ENCODE results near the gene MED17. TPM values are rescaled to one million over a fixed set of nuclear protein-coding genes. Genes with fewer than 3 reads are reported as not detected.
A peak's percentile ranks its signal among the peaks of the same experiment; 100 is the strongest.

The MED17 gene
- total and polyA plus RNA-seq, 2 of the 13 experiments (the other 11 are each of a cell fraction or from before 2014, with no cell fraction given) = 23.1 to 37.0 TPM

DNA sequence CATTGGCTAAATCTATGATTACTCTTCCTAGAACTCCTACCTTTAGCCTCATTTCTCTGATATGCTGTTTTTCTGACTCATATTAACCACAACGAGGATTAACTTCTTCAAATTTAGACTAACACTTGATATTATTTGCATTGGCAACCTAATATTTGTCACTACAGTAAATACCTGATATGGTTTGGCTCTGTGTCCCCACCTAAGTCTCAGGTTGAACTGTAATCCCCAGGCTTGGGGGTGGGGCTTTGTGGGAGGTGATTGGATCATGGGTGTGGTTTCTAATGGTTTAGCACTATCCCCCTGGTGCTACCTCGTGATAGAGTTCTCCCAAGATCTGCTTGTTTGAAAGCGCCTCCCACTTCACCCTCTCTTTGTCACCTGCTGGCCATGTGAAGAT is 17.1 kb upstream of the MED17 start (continued):
- TF ChIP-seq, protein P1, sequence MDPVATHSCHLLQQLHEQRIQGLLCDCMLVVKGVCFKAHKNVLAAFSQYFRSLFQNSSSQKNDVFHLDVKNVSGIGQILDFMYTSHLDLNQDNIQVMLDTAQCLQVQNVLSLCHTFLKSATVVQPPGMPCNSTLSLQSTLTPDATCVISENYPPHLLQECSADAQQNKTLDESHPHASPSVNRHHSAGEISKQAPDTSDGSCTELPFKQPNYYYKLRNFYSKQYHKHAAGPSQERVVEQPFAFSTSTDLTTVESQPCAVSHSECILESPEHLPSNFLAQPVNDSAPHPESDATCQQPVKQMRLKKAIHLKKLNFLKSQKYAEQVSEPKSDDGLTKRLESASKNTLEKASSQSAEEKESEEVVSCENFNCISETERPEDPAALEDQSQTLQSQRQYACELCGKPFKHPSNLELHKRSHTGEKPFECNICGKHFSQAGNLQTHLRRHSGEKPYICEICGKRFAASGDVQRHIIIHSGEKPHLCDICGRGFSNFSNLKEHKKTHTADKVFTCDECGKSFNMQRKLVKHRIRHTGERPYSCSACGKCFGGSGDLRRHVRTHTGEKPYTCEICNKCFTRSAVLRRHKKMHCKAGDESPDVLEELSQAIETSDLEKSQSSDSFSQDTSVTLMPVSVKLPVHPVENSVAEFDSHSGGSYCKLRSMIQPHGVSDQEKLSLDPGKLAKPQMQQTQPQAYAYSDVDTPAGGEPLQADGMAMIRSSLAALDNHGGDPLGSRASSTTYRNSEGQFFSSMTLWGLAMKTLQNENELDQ (CRISPR knock-in tag; IDR thresholded peaks at IDR 0.05; ENCODE audit: borderline replicate concordance) = no peak
- no peak for TF ChIP-seq ZNF451 (CRISPR knock-in tag; IDR thresholded peaks at IDR 0.05)

DNA sequence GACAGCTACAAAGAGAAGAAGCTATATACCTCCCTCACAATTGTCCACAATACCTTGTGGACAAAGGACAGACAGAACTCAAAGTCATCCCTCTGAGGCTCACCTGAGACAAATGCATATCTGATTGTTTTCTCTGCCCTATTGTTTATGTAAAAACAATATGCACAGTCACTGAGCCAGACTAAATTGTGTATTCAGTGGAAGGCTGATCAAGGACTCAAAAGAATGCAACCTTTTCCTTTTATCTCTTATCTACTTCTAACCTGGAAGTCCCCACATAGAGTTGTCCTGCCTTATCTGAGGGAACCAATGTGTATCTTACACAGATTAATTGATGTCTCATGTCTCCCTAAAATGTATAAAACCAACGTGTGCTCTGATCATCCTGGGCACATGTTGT is 13.9 kb upstream of the MED17 start:
- Histone ChIP-seq H3K9me3 (ENCODE audit: low read length) (peaks cover 7% of the 10 kb centered on the region), H2AFZ (ENCODE audit: low read length) (no peak overlapping the region), H3K36me3 (replicated peaks in 1 of 2; ENCODE audit: control insufficient read depth in 1 of 2, insufficient read depth in 2 of 2, low read length in 2 of 2) (no peaks in the 10 kb centered on the region), H3K27me3 (ENCODE audit: control insufficient read depth in 1 of 2, insufficient read depth in 2 of 2, low read length in 2 of 2) (no peaks in the 10 kb centered on the region), H3K9ac (ENCODE audit: insufficient read depth, low read depth, low read length) (no peak overlapping the region), H4K20me1 (ENCODE audit: insufficient read depth, low read length) (no peaks in the 10 kb centered on the region), H3K4me1 (ENCODE audit: insufficient read depth, low read length) (peaks cover 43% of the 10 kb centered on the region), H3K79me2 (ENCODE audit: insufficient read depth, low read length) (no peaks in the 10 kb centered on the region), H3K4me2 (ENCODE audit: low read depth, low read length) (no peak overlapping the region), H3K4me3 (replicated peaks in 1 of 3; ENCODE audit: insufficient read depth in 1 of 3, low read depth in 2 of 3, low read length in 3 of 3) (no peak overlapping the region), H3K27ac (ENCODE audit: extremely low read length, insufficient read depth, low read length) (no peak overlapping the region)
- in situ Hi-C loops (cut with HindIII; ENCODE audit: extremely low pct_ligation_motif_present, low pct_unique_long_range_greater_than_20kb) = no loop called here
- ATAC-seq = no peak
- 7% methylated on average over 1 of the region's 1 CpG for WGBS (ENCODE audit: low lambda C conversion rate)
- FAIRE-seq = no peak
- DNase-seq (ENCODE audit: low spot score) = peak; percentile 61
- ChIA-PET CTCF (ENCODE audit: low intra/inter-chr PET ratio, low total read pairs) (no interaction called here), POLR2A (interaction anchor here (0.6 to 5.0 kb wide), 3 partner anchors 23 to 29 kb away, joined by 3 to 22 read pairs (median 3); partner anchors contain the start of genes C11orf54 and TAF1D)
- intact Hi-C loops (cut with micrococcal nuclease; ENCODE audit: unreplicated experiment) = no loop called here
- no TSS peak for BruUV-seq (replicated peaks)
- TF ChIP-seq ZNF704 (CRISPR knock-in tag; IDR thresholded peaks at IDR 0.05; ENCODE audit: borderline replicate concordance) (no peak), ZFY (CRISPR knock-in tag; IDR thresholded peaks at IDR 0.05) (no peak), PHF20 (CRISPR knock-in tag; IDR thresholded peaks at IDR 0.05) (no peak), JUND (CRISPR knock-in tag; IDR thresholded peaks at IDR 0.05) (no peak), PAWR (CRISPR knock-in tag; IDR thresholded peaks at IDR 0.05; ENCODE audit: borderline replicate concordance) (no peak), GFI1 (CRISPR knock-in tag; IDR thresholded peaks at IDR 0.05; ENCODE audit: borderline replicate concordance) (peak; percentile 72), ZNF501 (CRISPR knock-in tag; IDR thresholded peaks at IDR 0.05) (no peak), ZNF768 (CRISPR knock-in tag; IDR thresholded peaks at IDR 0.05) (no peak), ZMYM3 (CRISPR knock-in tag; IDR thresholded peaks at IDR 0.05) (no peak), ZNF773 (CRISPR knock-in tag; IDR thresholded peaks at IDR 0.05; ENCODE audit: borderline replicate concordance) (no peak), GABPB1 (CRISPR knock-in tag; IDR thresholded peaks at IDR 0.05) (no peak), SOX13 (IDR thresholded peaks at IDR 0.05) (0 out of 2 replicates have a peak, but pooled peaks have one; percentile 30), SOX13 (CRISPR knock-in tag; conservative IDR thresholded peaks at IDR 0.05 in 1 of 2, IDR thresholded peaks at IDR 0.05 in 1 of 2) (peak in 1 of 2 experiments; percentile 81; a peak in 2 of 4 replicates), FOXP1 (IDR thresholded peaks at IDR 0.05) (no peak), FOXP1 (CRISPR knock-in tag; IDR thresholded peaks at IDR 0.05) (peak; percentile 11; the same call in 1 of the 2 replicates), FOSL2 (CRISPR knock-in tag; IDR thresholded peaks at IDR 0.05) (no peak), ZNF292 (CRISPR knock-in tag; IDR thresholded peaks at IDR 0.05; ENCODE audit: borderline replicate concordance, low read depth) (no peak), KAT2B (IDR thresholded peaks at IDR 0.05; ENCODE audit: borderline replicate concordance, low read depth, low read length) (no peak), ZSCAN31 (CRISPR knock-in tag; IDR thresholded peaks at IDR 0.05; ENCODE audit: low read depth) (no peak)

All from HepG2 (cell line).